ENCODE measurements around the gene CRYGB.
"Not testable (repeated sequence)": the region's sequence is repeated elsewhere in the genome, so short reads cannot be mapped to it uniquely, and the experiment has no call there.

The CRYGB gene

GRCh38 chr2:208101716-208102631 is 44.0 kb downstream of the CRYGB start:
- Histone ChIP-seq H3K27ac (ENCODE audit: extremely low read depth, low read depth, low read length) (no peak overlapping the region), H3K4me3 (ENCODE audit: low read depth, low read length) (no peak overlapping the region), H3K4me1 (ENCODE audit: control insufficient read depth, insufficient read depth, low read length) (no peaks in the 10 kb centered on the region), H3K36me3 (ENCODE audit: control insufficient read depth in 2 of 2, insufficient read depth in 1 of 2, low read length in 2 of 2) (no peaks in the 10 kb centered on the region), H3K9me3 (ENCODE audit: control insufficient read depth, insufficient read depth, low read depth, low read length) (no peaks in the 10 kb centered on the region)
- POLR2A ChIA-PET = interaction anchor here (1.0 to 1.9 kb wide), 2 partner anchors 140 to 153 kb away, joined by 3 to 14 read pairs; partner anchors contain the start of gene IDH1
- CTCF ChIA-PET = interaction anchor here (0.6 to 6.1 kb wide), 34 partner anchors 8 to 1309 kb away, joined by 3 to 47 read pairs (median 4); partner anchors contain the start of genes IDH1 and PIKFYVE
- TF ChIP-seq KLF9 (tag by site-specific recombination; IDR thresholded peaks at IDR 0.05; ENCODE audit: low read depth) (peak; percentile 24; the same call in 1 of the 2 replicates), ZNF510 (tag by site-specific recombination; IDR thresholded peaks at IDR 0.05; ENCODE audit: insufficient replicate concordance) (no peak), ZNF548 (tag by site-specific recombination; IDR thresholded peaks at IDR 0.05) (no peak), ZNF654 (tag by site-specific recombination; IDR thresholded peaks at IDR 0.05; ENCODE audit: low read depth) (peak; percentile 51; the same call in 1 of the 2 replicates), HOXC10 (CRISPR knock-in tag; IDR thresholded peaks at IDR 0.05) (no peak)
- TF ChIP-seq, protein P1, sequence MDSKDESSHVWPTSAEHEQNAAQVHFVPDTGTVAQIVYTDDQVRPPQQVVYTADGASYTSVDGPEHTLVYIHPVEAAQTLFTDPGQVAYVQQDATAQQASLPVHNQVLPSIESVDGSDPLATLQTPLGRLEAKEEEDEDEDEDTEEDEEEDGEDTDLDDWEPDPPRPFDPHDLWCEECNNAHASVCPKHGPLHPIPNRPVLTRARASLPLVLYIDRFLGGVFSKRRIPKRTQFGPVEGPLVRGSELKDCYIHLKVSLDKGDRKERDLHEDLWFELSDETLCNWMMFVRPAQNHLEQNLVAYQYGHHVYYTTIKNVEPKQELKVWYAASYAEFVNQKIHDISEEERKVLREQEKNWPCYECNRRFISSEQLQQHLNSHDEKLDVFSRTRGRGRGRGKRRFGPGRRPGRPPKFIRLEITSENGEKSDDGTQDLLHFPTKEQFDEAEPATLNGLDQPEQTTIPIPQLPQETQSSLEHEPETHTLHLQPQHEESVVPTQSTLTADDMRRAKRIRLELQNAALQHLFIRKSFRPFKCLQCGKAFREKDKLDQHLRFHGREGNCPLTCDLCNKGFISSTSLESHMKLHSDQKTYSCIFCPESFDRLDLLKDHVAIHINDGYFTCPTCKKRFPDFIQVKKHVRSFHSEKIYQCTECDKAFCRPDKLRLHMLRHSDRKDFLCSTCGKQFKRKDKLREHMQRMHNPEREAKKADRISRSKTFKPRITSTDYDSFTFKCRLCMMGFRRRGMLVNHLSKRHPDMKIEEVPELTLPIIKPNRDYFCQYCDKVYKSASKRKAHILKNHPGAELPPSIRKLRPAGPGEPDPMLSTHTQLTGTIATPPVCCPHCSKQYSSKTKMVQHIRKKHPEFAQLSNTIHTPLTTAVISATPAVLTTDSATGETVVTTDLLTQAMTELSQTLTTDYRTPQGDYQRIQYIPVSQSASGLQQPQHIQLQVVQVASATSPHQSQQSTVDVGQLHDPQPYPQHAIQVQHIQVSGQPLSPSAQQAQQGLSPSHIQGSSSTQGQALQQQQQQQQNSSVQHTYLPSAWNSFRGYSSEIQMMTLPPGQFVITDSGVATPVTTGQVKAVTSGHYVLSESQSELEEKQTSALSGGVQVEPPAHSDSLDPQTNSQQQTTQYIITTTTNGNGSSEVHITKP (tag by site-specific recombination; IDR thresholded peaks at IDR 0.05) = no peak

GRCh38 chr2:208099682-208100470 is 46.1 kb downstream of the CRYGB start:
- no peaks in the 10 kb centered on the region for H3K9me3 ChIP-seq (ENCODE audit: control insufficient read depth, insufficient read depth, low read depth, low read length)
- POLR2A ChIA-PET = no interaction called here
- CTCF ChIA-PET = interaction anchor here (0.5 to 0.7 kb wide), 2 partner anchors 49 to 132 kb away, joined by 3 read pairs; no protein-coding TSS in a partner anchor
- TF ChIP-seq KLF1 (tag by site-specific recombination; IDR thresholded peaks at IDR 0.05) = no peak
- peak; percentile 45 for TF ChIP-seq ZNF146 (tag by site-specific recombination; IDR thresholded peaks at IDR 0.05)
- no peak for TF ChIP-seq ZFP37 (tag by site-specific recombination; IDR thresholded peaks at IDR 0.05)
- H3K36me3 ChIP-seq (ENCODE audit: control insufficient read depth in 2 of 2, insufficient read depth in 1 of 2, low read length in 2 of 2) = no peaks in the 10 kb centered on the region
- no peak overlapping the region for H3K4me3 ChIP-seq (ENCODE audit: low read depth, low read length)
- H3K4me1 ChIP-seq (ENCODE audit: control insufficient read depth, insufficient read depth, low read length) = no peaks in the 10 kb centered on the region
- no peak overlapping the region for H3K27ac ChIP-seq (ENCODE audit: extremely low read depth, low read depth, low read length)

DNA sequence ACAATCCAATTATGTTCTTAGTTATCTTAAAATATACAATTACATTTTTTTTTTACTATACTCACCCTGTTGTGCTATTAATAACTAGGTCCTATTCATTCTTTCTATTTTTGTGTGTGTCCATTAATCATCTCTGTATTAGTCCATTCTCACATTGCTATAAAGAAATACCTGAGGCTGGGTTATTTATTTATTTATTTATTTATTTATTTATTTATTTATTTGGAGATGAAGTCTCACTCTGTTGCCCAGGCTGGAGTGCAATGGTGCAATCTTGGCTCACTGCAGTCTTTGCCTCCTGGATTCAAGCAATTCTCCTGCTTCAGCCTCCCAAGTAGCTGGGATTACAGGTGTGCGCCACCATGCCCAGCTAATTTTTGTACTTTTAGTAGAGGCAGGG is 47.3 kb downstream of the CRYGB start:
- H3K4me1 ChIP-seq (ENCODE audit: control insufficient read depth, insufficient read depth, low read length); H3K36me3 ChIP-seq (ENCODE audit: control insufficient read depth in 2 of 2, insufficient read depth in 1 of 2, low read length in 2 of 2); H3K4me3 ChIP-seq (ENCODE audit: low read depth, low read length); H3K27ac ChIP-seq (ENCODE audit: extremely low read depth, low read depth, low read length); CTCF ChIA-PET; POLR2A ChIA-PET; H3K9me3 ChIP-seq (ENCODE audit: control insufficient read depth, insufficient read depth, low read depth, low read length): not testable (repeated sequence)
- peak; percentile 76 for TF ChIP-seq ZNF426 (tag by site-specific recombination; IDR thresholded peaks at IDR 0.05)
- 0 out of 2 replicates have a peak, but pooled peaks have one; percentile 43 for TF ChIP-seq REST (tag by site-specific recombination; IDR thresholded peaks at IDR 0.05)
- TF ChIP-seq ZNF266 (tag by site-specific recombination; IDR thresholded peaks at IDR 0.05; ENCODE audit: low read depth) = peak; percentile 39; the same call in 1 of the 2 replicates
- TF ChIP-seq ZNF501 (tag by site-specific recombination; IDR thresholded peaks at IDR 0.05) = 0 out of 2 replicates have a peak, but pooled peaks have one; percentile 38
- peak; percentile 87 for TF ChIP-seq ZNF394 (tag by site-specific recombination; IDR thresholded peaks at IDR 0.05; ENCODE audit: borderline replicate concordance)
- TF ChIP-seq ZBTB8A (tag by site-specific recombination; IDR thresholded peaks at IDR 0.05) = peak; percentile 42
- peak; percentile 68 for TF ChIP-seq ZNF623 (tag by site-specific recombination; IDR thresholded peaks at IDR 0.05)
- TF ChIP-seq ZNF202 (tag by site-specific recombination; IDR thresholded peaks at IDR 0.05; ENCODE audit: borderline replicate concordance) = peak; percentile 14; the same call in 1 of the 2 replicates
- TF ChIP-seq ZNF555 (tag by site-specific recombination; conservative IDR thresholded peaks at IDR 0.05) = peak; percentile 56

Data from HEK293 (cell line).